IMR-90 (cell line): ENCODE data around the gene DHRS3. TPM values are rescaled to one million over a fixed set of nuclear protein-coding genes. Genes with fewer than 3 reads are reported as not detected.
A peak's percentile ranks its signal among the peaks of the same experiment; 100 is the strongest.

Source experiments
- ATAC-seq: fragments of 200-7000 bp; cut with Tn5 transposase; 2 replicates; pipeline ENCODE4 v1.9.1; 2020; ENCODE audit warnings: low read depth, mild to moderate bottlenecking, moderate library complexity
- BruUV-seq: library from RNA; stranded (reverse); fragments of 400-500 nt; replicated peaks from 2 replicates; lab custom pipeline; 2021; lab: Mats Ljungman, UMichigan
- CTCF ChIA-PET: fragments of 300-600 bp; formaldehyde crosslinking; extraction: SDS; loops from one replicate; lab custom pipeline; 2021; ENCODE audit warnings: antibody characterized with exemption; lab: Yijun Ruan, JAX
- POLR2A ChIA-PET: fragments of 300-600 bp; sonication (Branson Sonifier 250); formaldehyde crosslinking; loops from one replicate; lab custom pipeline; 2022; ENCODE audit warnings: antibody characterized with exemption; ENCODE audit not compliant: unreplicated experiment; lab: Charles Lee
- DNase-seq: peaks from one replicate; pipeline ENCODE4 v3.0.0; 2013
- H2AFZ ChIP-seq: replicated peaks from 2 replicates; pipeline ENCODE3; 2013; ENCODE audit warnings: low read length, mild to moderate bottlenecking; ENCODE audit not compliant: poor library complexity
- H2AK5ac ChIP-seq: 2 replicates; pipeline ENCODE4 v1.6.1; 2013; ENCODE audit warnings: low read depth, low read length, inconsistent platforms
- H2AK9ac ChIP-seq: replicated peaks from 2 replicates; pipeline ENCODE3; 2013; ENCODE audit warnings: mild to moderate bottlenecking, low read depth, low read length, moderate library complexity; ENCODE audit not compliant: poor library complexity
- H2BK120ac ChIP-seq: 2 replicates; pipeline ENCODE4 v1.6.1; 2013; ENCODE audit warnings: low read depth, low read length, inconsistent platforms
- H2BK15ac ChIP-seq: 3 replicates; pipeline ENCODE4 v1.6.1; 2013; ENCODE audit warnings: low read depth, low read length, inconsistent platforms
- H2BK20ac ChIP-seq: 2 replicates; pipeline ENCODE4 v1.6.1; 2013; ENCODE audit warnings: low read depth, mild to moderate bottlenecking, inconsistent platforms, low read length, moderate library complexity
- H2BK5ac ChIP-seq: 2 replicates; pipeline ENCODE4 v1.6.1; 2013; ENCODE audit warnings: mild to moderate bottlenecking, low read depth, low read length, inconsistent platforms; ENCODE audit not compliant: poor library complexity, severe bottlenecking
- H3K14ac ChIP-seq: replicated peaks from 2 replicates; pipeline ENCODE4 v1.6.1; 2013; ENCODE audit warnings: low read depth, low read length, inconsistent platforms
- H3K18ac ChIP-seq: 2 replicates; pipeline ENCODE4 v1.6.1; 2013; ENCODE audit warnings: low read depth, low read length, control low read depth
- H3K23ac ChIP-seq: 2 replicates; pipeline ENCODE4 v1.6.1; 2013; ENCODE audit warnings: low read depth, low read length, inconsistent platforms
- H3K27ac ChIP-seq: 2 replicates; pipeline ENCODE4 v1.5.1; 2013; ENCODE audit warnings: mild to moderate bottlenecking, control low read depth, low read length; ENCODE audit not compliant: insufficient read depth
- H3K27me3 ChIP-seq: 2 replicates; pipeline ENCODE4 v1.6.1; 2013; ENCODE audit warnings: low read length; ENCODE audit not compliant: control insufficient read depth, insufficient read depth
- H3K36me3 ChIP-seq: 2 replicates; pipeline ENCODE4 v1.6.1; 2013; ENCODE audit warnings: low read length, mixed read lengths; ENCODE audit not compliant: control insufficient read depth, insufficient read depth
- H3K4ac ChIP-seq: 2 replicates; pipeline ENCODE4 v1.6.1; 2013; ENCODE audit warnings: low read depth, low read length, inconsistent platforms
- H3K4me1 ChIP-seq: 2 replicates; pipeline ENCODE4 v1.6.1; 2013; ENCODE audit warnings: low read length, mixed read lengths; ENCODE audit not compliant: control insufficient read depth, insufficient read depth
- H3K4me2 ChIP-seq: 2 replicates; pipeline ENCODE4 v1.6.1; 2013; ENCODE audit warnings: low read depth, mild to moderate bottlenecking, control low read depth, low read length, moderate library complexity
- H3K4me3 ChIP-seq: 2 replicates; pipeline ENCODE4 v1.5.1; 2013; ENCODE audit warnings: low read depth, mild to moderate bottlenecking, control low read depth, low read length, moderate library complexity; ENCODE audit not compliant: insufficient read depth
- H3K56ac ChIP-seq: 2 replicates; pipeline ENCODE4 v1.6.1; 2013; ENCODE audit warnings: low read length, inconsistent platforms; ENCODE audit not compliant: insufficient read depth; ENCODE audit errors: extremely low read depth
- H3K79me1 ChIP-seq, 2 experiments: 2 replicates each; pipeline ENCODE4 v1.6.1; 2013; ENCODE audit warnings: low read length in 2 of 2, inconsistent platforms in 1 of 2, low read depth in 1 of 2
- H3K9ac ChIP-seq: 2 replicates; pipeline ENCODE4 v1.6.1; 2013; ENCODE audit warnings: low read depth, low read length, control low read depth
- H3K9me1 ChIP-seq: 2 replicates; pipeline ENCODE4 v1.6.1; 2013; ENCODE audit warnings: low read length, inconsistent platforms; ENCODE audit not compliant: insufficient read depth
- H3K9me3 ChIP-seq: 2 replicates; pipeline ENCODE4 v1.6.1; 2013; ENCODE audit warnings: low read length; ENCODE audit not compliant: control insufficient read depth, insufficient read depth
- H4K20me1 ChIP-seq: 2 replicates; pipeline ENCODE4 v1.6.1; 2013; ENCODE audit warnings: low read length, inconsistent platforms; ENCODE audit not compliant: insufficient read depth
- H4K5ac ChIP-seq: 2 replicates; pipeline ENCODE4 v1.6.1; 2013; ENCODE audit warnings: mild to moderate bottlenecking, low read depth, low read length, control low read depth
- H4K8ac ChIP-seq, 2 experiments: 2 replicates each; pipeline ENCODE4 v1.6.1; 2013; ENCODE audit warnings: low read depth in 2 of 2, low read length in 2 of 2, control low read depth in 1 of 2, inconsistent platforms in 1 of 2
- H4K91ac ChIP-seq: 2 replicates; pipeline ENCODE4 v1.6.1; 2013; ENCODE audit warnings: low read depth, low read length, inconsistent platforms; ENCODE audit not compliant: insufficient read depth
- BHLHE40 ChIP-seq: fragments of 150-350 bp; IDR thresholded peaks from 2 replicates; pipeline ENCODE4 v1.6.1; 2016; ENCODE audit warnings: mild to moderate bottlenecking, low read depth, low read length
- CEBPB ChIP-seq: IDR thresholded peaks from 2 replicates; pipeline ENCODE4 v1.6.1; 2012; ENCODE audit warnings: low read depth, low read length, improper control_type of control experiment
- CTCF ChIP-seq: conservative IDR thresholded peaks from 2 replicates; pipeline ENCODE4 v1.5.1; 2012; ENCODE audit warnings: mild to moderate bottlenecking, low read depth, low read length, improper control_type of control experiment
- ELK1 ChIP-seq: fragments of 150-350 bp; IDR thresholded peaks from 2 replicates; pipeline ENCODE4 v1.6.1; 2016; ENCODE audit warnings: low read depth, mild to moderate bottlenecking, low read length, moderate library complexity, borderline replicate concordance
- FOS ChIP-seq: fragments of 150-350 bp; IDR thresholded peaks from 2 replicates; pipeline ENCODE4 v1.6.1; 2016; ENCODE audit warnings: low read depth, low read length
- MAFK ChIP-seq: IDR thresholded peaks from 2 replicates; pipeline ENCODE4 v1.6.1; 2012; ENCODE audit warnings: low read depth, low read length, improper control_type of control experiment
- MAZ ChIP-seq: IDR thresholded peaks from 2 replicates; pipeline ENCODE4 v1.6.1; 2012; ENCODE audit warnings: low read depth, mild to moderate bottlenecking, low read length, improper control_type of control experiment, moderate library complexity, borderline replicate concordance
- MXI1 ChIP-seq: IDR thresholded peaks from 2 replicates; pipeline ENCODE4 v1.6.1; 2012; ENCODE audit warnings: low read depth, mild to moderate bottlenecking, low read length, moderate library complexity, borderline replicate concordance
- NFE2L2 ChIP-seq: fragments of 150-350 bp; IDR thresholded peaks from 2 replicates; pipeline ENCODE4 v1.6.1; 2016; ENCODE audit warnings: low read depth, mild to moderate bottlenecking, low read length
- POLR2A ChIP-seq: IDR thresholded peaks from 2 replicates; pipeline ENCODE4 v1.6.1; 2012; ENCODE audit warnings: mild to moderate bottlenecking, low read depth, low read length
- RAD21 ChIP-seq: IDR thresholded peaks from 2 replicates; pipeline ENCODE4 v1.6.1; 2012; ENCODE audit warnings: low read length, improper control_type of control experiment
- RFX5 ChIP-seq: IDR thresholded peaks from 2 replicates; pipeline ENCODE4 v1.8.0; 2012; ENCODE audit warnings: low read depth, mild to moderate bottlenecking, low read length, moderate library complexity
- SMC3 ChIP-seq: fragments of 150-350 bp; IDR thresholded peaks from 2 replicates; pipeline ENCODE4 v1.6.1; 2016; ENCODE audit warnings: low read depth, mild to moderate bottlenecking, antibody characterized with exemption, low read length, moderate library complexity
- WGBS, 2 experiments: methylation state at CpG; one replicate each; pipeline versions ENCODE4 v1.1.5 to v1.1.7; 2013; ENCODE audit warnings: missing lambda C conversion rate in 2 of 2; ENCODE audit not compliant: insufficient read length in 1 of 2; ENCODE audit errors: extremely low coverage in 2 of 2; 5-methylcytosine and 5-hydroxymethylcytosine counted together
- dilution Hi-C: fragments of 300-500 bp; cut with HindIII; formaldehyde crosslinking; loops from one replicate; pipeline ENCODE4 v1.14.3; 2018; ENCODE audit warnings: low sequenced_read_pairs; ENCODE audit not compliant: unreplicated experiment
- in situ Hi-C: fragments of 300-500 bp; cut with MboI; formaldehyde crosslinking; loops from 3 replicates; pipeline ENCODE4 v1.14.3; 2019; ENCODE audit warnings: low sequenced_read_pairs, inconsistent platforms, mixed read lengths
- intact Hi-C: fragments of 100-400 bp; cut with micrococcal nuclease; formaldehyde crosslinking; loops from 2 replicates; pipeline ENCODE4 v1.10.0; 2022
- polyA plus RNA-seq, 3 experiments: library from polyadenylated mRNA; depleted of rRNA; stranded (reverse); fragments of >200 nt; gene quantifications; 2 replicates each; pipeline ENCODE4 v1.2.3, GENCODE V29; 2012; ENCODE audit warnings: low replicate concordance in 1 of 3
- total RNA-seq: library from RNA; depleted of rRNA; stranded (reverse); fragments of >200 nt; gene quantifications from 2 replicates; pipeline ENCODE4 v1.2.3, GENCODE V29; 2012

The DHRS3 gene
- total and polyA plus RNA-seq, 2 of the 4 experiments (the other 2 are of a cell fraction), result 11.2 to 14.5 TPM

- peak overlapping the region; percentile 63 for H2BK5ac ChIP-seq
- H3K27me3 ChIP-seq, result peaks cover 3% of the 10 kb centered on the region; the same call in 1 of the 2 replicates
- H3K27ac ChIP-seq, result peak overlapping the region; percentile 68
- H4K91ac ChIP-seq, result peak overlapping the region; percentile 76
- CTCF ChIA-PET, result interaction anchor here (0.5 to 0.6 kb wide), 2 partner anchors 245 to 299 kb away, joined by 3 to 5 read pairs; no protein-coding TSS in a partner anchor
- peak overlapping the region; percentile 65 for H2AK5ac ChIP-seq
- TF ChIP-seq RFX5 (no peak), MAZ (no peak), BHLHE40 (0 out of 2 replicates have a peak, but pooled peaks have one; percentile 33), POLR2A (no peak), MXI1 (no peak), NFE2L2 (no peak), SMC3 (peak; percentile 24; the same call in 1 of the 2 replicates), CTCF (peak; percentile 32), CEBPB (peak; percentile 94), MAFK (no peak), FOS (peak; percentile 40; the same call in 1 of the 2 replicates), RAD21 (peak; percentile 38), ELK1 (no peak)
- no peaks in the 10 kb centered on the region for H4K20me1 ChIP-seq
- no peak overlapping the region; the same call in 2 of the 3 replicates for H2BK15ac ChIP-seq
- peaks cover 6% of the 10 kb centered on the region; the same call in 1 of the 2 replicates for H3K9me1 ChIP-seq
- H2BK20ac ChIP-seq, result peak overlapping the region; percentile 75
- peak overlapping the region; percentile 45 for H3K18ac ChIP-seq
- H3K23ac ChIP-seq, result no peak overlapping the region
- DNase-seq (peak; percentile 93), ATAC-seq (peak; percentile 85)
- peak overlapping the region; percentile 18; the same call in 1 of the 2 replicates for H3K56ac ChIP-seq
- H3K9me3 ChIP-seq, result peaks cover 2% of the 10 kb centered on the region; the same call in 1 of the 2 replicates
- POLR2A ChIA-PET, result interaction anchor here (1.0 kb wide), 1 partner anchor 77 kb away, joined by 3 read pairs; no protein-coding TSS in a partner anchor
- intact Hi-C loops, result loop anchor here (1.0 to 5.0 kb wide), 2 partner anchors 58 to 75 kb away; no protein-coding TSS in a partner anchor
- peak overlapping the region; percentile 15 to 79; a peak in 3 of 4 replicates for H4K8ac ChIP-seq
- peak overlapping the region; percentile 91 for H2AFZ ChIP-seq
- WGBS, 2 experiments, result 0% methylated on average over 4 of the region's 34 CpGs; no CpG with 5 or more reads in 1 of the 2 experiments
- H3K36me3 ChIP-seq, result no peaks in the 10 kb centered on the region
- H3K4me1 ChIP-seq, result peaks cover 23% of the 10 kb centered on the region
- 0 out of 2 replicates have a peak overlapping the region, but pooled peaks have one; percentile 24 for H3K14ac ChIP-seq
- peak overlapping the region; percentile 11; the same call in 1 of the 2 replicates for H3K4me2 ChIP-seq
- H2BK120ac ChIP-seq, result peak overlapping the region; percentile 72
- H3K4ac ChIP-seq, result peak overlapping the region; percentile 82
- H3K4me3 ChIP-seq, result no peak overlapping the region
- H3K79me1 ChIP-seq, result no peaks in the 10 kb centered on the region
- dilution Hi-C loops, result no loop called here
- 0 out of 2 replicates have a peak overlapping the region, but pooled peaks have one; percentile 23 for H4K5ac ChIP-seq
- H3K9ac ChIP-seq, result peak overlapping the region; percentile 11; the same call in 1 of the 2 replicates
- BruUV-seq, result no TSS peak
- peak overlapping the region; percentile 60 for H2AK9ac ChIP-seq
- in situ Hi-C loops, result no loop called here
Observed at GRCh38 chr1:12539705-12540579, 78.1 kb downstream of the DHRS3 start.
